Measurements from ENCODE around the gene CALN1. TPM values are rescaled to one million over a fixed set of nuclear protein-coding genes. Genes with fewer than 3 reads are reported as not detected.

Gene CALN1
- total RNA-seq, 2 donors from 2014 or later = 1.1 to 1.2 TPM

DNA sequence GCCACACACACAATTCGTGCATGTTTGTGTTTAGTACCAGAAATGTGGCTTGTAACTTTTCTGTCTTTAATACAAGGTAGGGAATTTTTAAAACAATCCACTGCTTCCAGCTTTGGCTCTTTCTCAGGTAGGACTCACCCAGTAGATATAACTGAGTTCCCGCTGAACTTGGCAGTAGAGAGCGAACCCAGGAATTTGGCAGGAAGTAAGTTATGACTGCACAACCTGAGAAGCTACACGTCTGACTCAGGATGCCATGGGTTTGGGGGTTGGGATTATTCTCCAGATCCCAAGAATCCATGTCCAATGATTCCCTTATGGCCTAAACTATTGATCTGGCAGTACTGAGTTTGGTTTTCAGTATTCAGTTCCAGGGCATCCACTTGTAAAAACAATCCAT is 499.7 kb downstream of the CALN1 start:
- no peak overlapping the region for H3K4me3 ChIP-seq
- no peaks in the 10 kb centered on the region for H3K4me1 ChIP-seq (replicated peaks)
- no peaks in the 10 kb centered on the region for H3K36me3 ChIP-seq
- H3K27me3 ChIP-seq (replicated peaks; ENCODE audit: insufficient read depth) = peaks cover 2% of the 10 kb centered on the region
- intact Hi-C loops (cut with DNase I) = no loop called here
- WGBS = 47% methylated on average over 4 of the region's 4 CpGs
- no peak overlapping the region for H3K27ac ChIP-seq
- DNase-seq (ENCODE audit: low spot score) = no peak
- H3K9me3 ChIP-seq = no peaks in the 10 kb centered on the region
- TF ChIP-seq POLR2AphosphoS5 (IDR thresholded peaks at IDR 0.05) = no peak

GRCh38 chr7:71911051-71911450 is 501.1 kb downstream of the CALN1 start:
- Histone ChIP-seq H3K27me3 (replicated peaks; ENCODE audit: insufficient read depth) (peaks cover 2% of the 10 kb centered on the region), H3K4me3 (no peak overlapping the region), H3K36me3 (no peaks in the 10 kb centered on the region), H3K9me3 (no peaks in the 10 kb centered on the region), H3K27ac (no peak overlapping the region), H3K4me1 (replicated peaks) (no peaks in the 10 kb centered on the region)
- 77% methylated on average over 5 of the region's 5 CpGs for whole genome bisulfite sequencing
- TF ChIP-seq POLR2A (IDR thresholded peaks at IDR 0.05) (no peak), POLR2AphosphoS5 (IDR thresholded peaks at IDR 0.05) (no peak)
- TF ChIP-seq, protein P1, sequence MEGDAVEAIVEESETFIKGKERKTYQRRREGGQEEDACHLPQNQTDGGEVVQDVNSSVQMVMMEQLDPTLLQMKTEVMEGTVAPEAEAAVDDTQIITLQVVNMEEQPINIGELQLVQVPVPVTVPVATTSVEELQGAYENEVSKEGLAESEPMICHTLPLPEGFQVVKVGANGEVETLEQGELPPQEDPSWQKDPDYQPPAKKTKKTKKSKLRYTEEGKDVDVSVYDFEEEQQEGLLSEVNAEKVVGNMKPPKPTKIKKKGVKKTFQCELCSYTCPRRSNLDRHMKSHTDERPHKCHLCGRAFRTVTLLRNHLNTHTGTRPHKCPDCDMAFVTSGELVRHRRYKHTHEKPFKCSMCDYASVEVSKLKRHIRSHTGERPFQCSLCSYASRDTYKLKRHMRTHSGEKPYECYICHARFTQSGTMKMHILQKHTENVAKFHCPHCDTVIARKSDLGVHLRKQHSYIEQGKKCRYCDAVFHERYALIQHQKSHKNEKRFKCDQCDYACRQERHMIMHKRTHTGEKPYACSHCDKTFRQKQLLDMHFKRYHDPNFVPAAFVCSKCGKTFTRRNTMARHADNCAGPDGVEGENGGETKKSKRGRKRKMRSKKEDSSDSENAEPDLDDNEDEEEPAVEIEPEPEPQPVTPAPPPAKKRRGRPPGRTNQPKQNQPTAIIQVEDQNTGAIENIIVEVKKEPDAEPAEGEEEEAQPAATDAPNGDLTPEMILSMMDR (IDR thresholded peaks at IDR 0.05) = no peak
- intact Hi-C loops (cut with DNase I) = no loop called here
- no peak for DNase-seq (ENCODE audit: low spot score)

DNA sequence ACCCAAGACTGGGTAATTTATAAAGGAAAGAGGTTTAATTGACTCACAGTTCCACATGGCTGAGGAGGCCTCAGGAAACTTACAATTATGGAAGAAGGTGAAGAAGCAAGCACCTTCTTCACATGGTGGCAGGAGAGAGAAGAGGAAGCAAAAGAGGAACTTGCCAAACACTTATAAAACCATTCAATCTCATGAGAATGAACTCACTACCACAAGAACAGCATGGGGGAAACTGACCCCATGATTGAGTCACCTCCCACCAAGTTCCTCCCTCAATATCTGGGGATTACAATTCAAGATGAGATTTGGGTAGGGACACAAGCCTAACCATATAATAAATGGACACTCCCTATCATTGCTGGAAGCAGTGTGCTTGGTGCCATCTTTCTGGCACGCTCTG is 506.3 kb downstream of the CALN1 start:
- intact Hi-C loops (cut with DNase I) = no loop called here
- 86% methylated on average over 1 of the region's 1 CpG for WGBS

DNA sequence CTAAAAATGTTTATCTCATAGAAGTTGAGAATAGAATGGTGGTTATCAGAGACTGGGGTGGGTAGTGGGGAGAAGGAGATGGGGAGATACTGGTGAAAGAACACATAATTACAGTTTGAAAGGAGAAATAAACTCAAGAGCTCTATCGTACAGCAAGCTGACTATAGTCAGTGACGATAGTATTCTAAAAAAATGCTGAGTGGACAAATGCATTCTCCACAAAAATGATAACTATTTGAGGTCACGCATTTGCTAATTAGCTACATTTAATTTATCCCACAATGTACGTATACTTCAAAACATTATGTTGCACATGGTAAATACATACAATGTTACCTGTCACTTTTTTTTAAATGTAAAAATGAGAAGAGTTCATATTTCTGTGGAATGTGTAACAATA is 507.7 kb downstream of the CALN1 start:
- no peaks in the 10 kb centered on the region for H3K9me3 ChIP-seq
- 88% methylated on average over 4 of the region's 4 CpGs for WGBS
- H3K4me3 ChIP-seq = no peak overlapping the region
- no peaks in the 10 kb centered on the region for H3K36me3 ChIP-seq
- no peak overlapping the region for H3K27ac ChIP-seq
- intact Hi-C loops (cut with DNase I) = no loop called here
- no peak for DNase-seq (ENCODE audit: low spot score)
- TF ChIP-seq, protein P1 (IDR thresholded peaks at IDR 0.05) = no peak
- TF ChIP-seq POLR2AphosphoS5 (IDR thresholded peaks at IDR 0.05) (no peak), POLR2A (IDR thresholded peaks at IDR 0.05) (no peak)
- H3K27me3 ChIP-seq (replicated peaks; ENCODE audit: insufficient read depth) = no peaks in the 10 kb centered on the region
- H3K4me1 ChIP-seq (replicated peaks) = no peaks in the 10 kb centered on the region

More for the DNA sequence above, 506.3 kb downstream of the CALN1 start:
- H3K4me3 ChIP-seq = no peak overlapping the region
- H3K9me3 ChIP-seq = no peaks in the 10 kb centered on the region
- DNase-seq (ENCODE audit: low spot score) = no peak
- TF ChIP-seq POLR2A (IDR thresholded peaks at IDR 0.05) (no peak), POLR2AphosphoS5 (IDR thresholded peaks at IDR 0.05) (no peak)
- TF ChIP-seq, protein P1 (IDR thresholded peaks at IDR 0.05) = no peak
- no peaks in the 10 kb centered on the region for H3K27me3 ChIP-seq (replicated peaks; ENCODE audit: insufficient read depth)
- H3K27ac ChIP-seq = no peak overlapping the region
- H3K4me1 ChIP-seq (replicated peaks) = no peaks in the 10 kb centered on the region
- no peaks in the 10 kb centered on the region for H3K36me3 ChIP-seq

DNA sequence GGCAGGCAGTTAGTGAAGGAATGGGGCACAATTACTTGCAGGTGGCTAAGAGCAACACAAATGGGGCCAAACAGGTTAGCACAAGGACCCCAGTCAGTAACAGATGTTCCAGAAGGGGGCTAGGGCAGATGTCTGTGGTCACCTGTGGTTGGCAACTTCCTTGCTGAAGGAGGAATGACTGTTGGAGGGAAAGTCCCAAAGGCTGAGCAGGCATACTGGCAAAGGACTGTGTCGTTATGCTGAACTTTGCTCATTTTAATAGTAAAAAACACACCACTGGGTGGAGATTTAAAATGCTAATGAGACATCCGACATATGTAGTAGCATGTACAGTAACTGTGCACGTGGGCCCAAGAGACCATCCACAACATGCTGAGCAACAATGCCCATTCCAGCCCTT is 511.6 kb downstream of the CALN1 start:
- intact Hi-C loops (cut with DNase I) = no loop called here
- no peak for DNase-seq (ENCODE audit: low spot score)
- no peak overlapping the region for H3K27ac ChIP-seq
- no peak overlapping the region for H3K4me3 ChIP-seq
- no peaks in the 10 kb centered on the region for H3K27me3 ChIP-seq (replicated peaks; ENCODE audit: insufficient read depth)
- 70% methylated on average over 3 of the region's 3 CpGs for WGBS
- no peaks in the 10 kb centered on the region for H3K36me3 ChIP-seq
- H3K4me1 ChIP-seq (replicated peaks) = no peaks in the 10 kb centered on the region
- TF ChIP-seq POLR2AphosphoS5 (IDR thresholded peaks at IDR 0.05) = no peak
- TF ChIP-seq POLR2A (IDR thresholded peaks at IDR 0.05) = no peak
- TF ChIP-seq, protein P1 (IDR thresholded peaks at IDR 0.05) = no peak
- no peaks in the 10 kb centered on the region for H3K9me3 ChIP-seq

Measured in prostate gland (tissue), 2 donors.